B cell (primary cell): Measurements from ENCODE around the gene UBR3. TPM values are rescaled to one million over a fixed set of nuclear protein-coding genes. Genes with fewer than 3 reads are reported as not detected.

Source experiments
- ATAC-seq: fragments of 200-7000 bp; cut with Tn5 transposase; one replicate; pipeline ENCODE4 v1.10.0; 2021; ENCODE audit warnings: low read depth, mild to moderate bottlenecking, moderate number of reproducible peaks, moderate library complexity
- CTCF ChIA-PET: fragments of 350-600 bp; sonication (Branson Sonifier 250); formaldehyde crosslinking; loops from one replicate; lab custom pipeline; 2021; ENCODE audit warnings: antibody characterized with exemption, inconsistent platforms; lab: Charles Lee
- POLR2A ChIA-PET: fragments of 350-600 bp; sonication (Branson Sonifier 250); formaldehyde crosslinking; loops from one replicate; lab custom pipeline; 2021; ENCODE audit warnings: antibody characterized with exemption; lab: Charles Lee
- DNase-seq: peaks from one replicate; pipeline ENCODE4 v3.0.0; 2013
- H2AFZ ChIP-seq: 2 replicates; pipeline ENCODE4 v1.6.1; 2012; ENCODE audit warnings: mild to moderate bottlenecking, low read depth, low read length; ENCODE audit not compliant: insufficient read depth, poor library complexity, severe bottlenecking
- H3K27ac ChIP-seq, 2 donors: 1 replicate in 1 of 2; 2 replicates in 1 of 2; pipeline ENCODE4 v1.5.1; 2012 to 2013; ENCODE audit warnings: low read length in 2 of 2, mild to moderate bottlenecking in 2 of 2, moderate library complexity in 1 of 2
- H3K27me3 ChIP-seq, 4 experiments: fragments of 200-600 bp in 1 of 4; sonication (generic) in 1 of 4; replicated peaks in 1 of 4; 1 replicate in 2 of 4; 2 replicates in 2 of 4; pipeline versions ENCODE4 v1.6.1 to v1.7.0; 2013 to 2016; ENCODE audit warnings: low read length in 3 of 4, mild to moderate bottlenecking in 2 of 4, mixed read lengths in 1 of 4, moderate library complexity in 1 of 4; ENCODE audit not compliant: insufficient read depth in 4 of 4, control insufficient read depth in 3 of 4; ENCODE audit errors: control extremely low read depth in 1 of 4
- H3K36me3 ChIP-seq, 2 experiments: replicated peaks in 1 of 2; 1 replicate in 1 of 2; 2 replicates in 1 of 2; pipeline versions ENCODE4 v1.6.1 to v1.7.1; 2013; ENCODE audit warnings: low read length in 1 of 2; ENCODE audit not compliant: insufficient read depth in 2 of 2, control insufficient read depth in 1 of 2; ENCODE audit errors: control extremely low read depth in 1 of 2, extremely low read depth in 1 of 2
- H3K4me1 ChIP-seq, 2 donors: fragments of 200-600 bp in 1 of 2; sonication (generic) in 1 of 2; 1 replicate in 1 of 2; 2 replicates in 1 of 2; pipeline versions ENCODE4 v1.5.1 to v1.6.1; 2013 to 2017; ENCODE audit warnings: low read length in 2 of 2; ENCODE audit not compliant: control insufficient read depth in 2 of 2, insufficient read depth in 2 of 2
- H3K4me2 ChIP-seq: replicated peaks from 2 replicates; pipeline ENCODE3; 2012; ENCODE audit warnings: mild to moderate bottlenecking, low read depth, low read length; ENCODE audit not compliant: poor library complexity, severe bottlenecking
- H3K4me3 ChIP-seq, 5 experiments: fragments of 200-600 bp in 1 of 5; sonication (generic) in 1 of 5; 1 replicate in 3 of 5; 2 replicates in 2 of 5; pipeline versions ENCODE4 v1.5.1 to v1.7.0; 2011 to 2016; ENCODE audit warnings: low read length in 4 of 5, mild to moderate bottlenecking in 4 of 5, low read depth in 2 of 5, control low read depth in 1 of 5, moderate library complexity in 1 of 5; ENCODE audit not compliant: insufficient read depth in 1 of 5; ENCODE audit errors: control extremely low read depth in 1 of 5, extremely low read depth in 1 of 5
- H3K79me2 ChIP-seq: fragments of 200-600 bp; sonication (generic); one replicate; pipeline ENCODE4 v1.6.0; 2016; ENCODE audit warnings: low read length; ENCODE audit not compliant: control insufficient read depth, insufficient read depth
- H3K9ac ChIP-seq: fragments of 200-600 bp; sonication (generic); 2 replicates; pipeline ENCODE4 v1.6.1; 2017; ENCODE audit warnings: mild to moderate bottlenecking, low read length, moderate library complexity
- H3K9me3 ChIP-seq, 3 donors: one replicate each; pipeline versions ENCODE4 v1.6.1 to v1.7.1; 2013; ENCODE audit warnings: low read length in 2 of 3; ENCODE audit not compliant: control insufficient read depth in 2 of 3, insufficient read depth in 1 of 3; ENCODE audit errors: control extremely low read depth in 1 of 3
- H4K20me1 ChIP-seq: 2 replicates; pipeline ENCODE4 v1.6.0; 2012; ENCODE audit warnings: mild to moderate bottlenecking, low read length; ENCODE audit not compliant: insufficient read depth, control insufficient read depth, poor library complexity, severe bottlenecking
- H3K27ac Mint-ChIP-seq: one replicate; pipeline ENCODE4 v1.8.0; 2021; ENCODE audit warnings: mixed read lengths
- H3K27me3 Mint-ChIP-seq: one replicate; pipeline ENCODE4 v1.8.0; 2021; ENCODE audit warnings: mixed read lengths
- H3K4me1 Mint-ChIP-seq: one replicate; pipeline ENCODE4 v1.8.0; 2021; ENCODE audit warnings: mixed read lengths
- H3K4me3 Mint-ChIP-seq: one replicate; pipeline ENCODE4 v1.8.0; 2021; ENCODE audit warnings: mixed read lengths
- H3K9me3 Mint-ChIP-seq: one replicate; pipeline ENCODE4 v1.8.0; 2022; ENCODE audit warnings: mixed read lengths; ENCODE audit not compliant: insufficient read depth
- EZH2 ChIP-seq: IDR thresholded peaks from 2 replicates; pipeline ENCODE4 v1.6.1; 2012; ENCODE audit warnings: borderline replicate concordance, low read depth, mild to moderate bottlenecking, moderate library complexity, low read length; ENCODE audit not compliant: insufficient read depth, poor library complexity, severe bottlenecking
- WGBS: methylation state at CpG from one replicate; pipeline ENCODE4 v1.1.5; 2013; ENCODE audit warnings: missing lambda C conversion rate; ENCODE audit not compliant: insufficient coverage; 5-methylcytosine and 5-hydroxymethylcytosine counted together
- intact Hi-C: fragments of 100-400 bp; cut with micrococcal nuclease; formaldehyde crosslinking; loops from one replicate; pipeline ENCODE4 v1.10.0; 2022
- polyA plus RNA-seq: library from polyadenylated mRNA; depleted of rRNA; stranded (reverse); fragments of >200 nt; gene quantifications from 2 replicates; pipeline ENCODE4 v1.2.3, GENCODE V29; 2012
- total RNA-seq, 2 donors: library from RNA; stranded (reverse); fragments of 120-200 nt in 1 of 2; gene quantifications; 1 replicate in 1 of 2; 2 replicates in 1 of 2; pipeline versions ENCODE4 v1.2.3 to v1.2.4, GENCODE V29; 2013 to 2022
- TF ChIP-seq, protein P1 (sequence below): fragments of 200-600 bp; IDR thresholded peaks from one replicate; pipeline ENCODE4 v1.8.0; 2022; ENCODE audit warnings: antibody characterized with exemption, mild to moderate bottlenecking

Gene UBR3
- total and polyA plus RNA-seq, 2 donors (not counting 1 experiment from before 2014, with no cell fraction given) = 5.9 to 58.1 TPM

DNA sequence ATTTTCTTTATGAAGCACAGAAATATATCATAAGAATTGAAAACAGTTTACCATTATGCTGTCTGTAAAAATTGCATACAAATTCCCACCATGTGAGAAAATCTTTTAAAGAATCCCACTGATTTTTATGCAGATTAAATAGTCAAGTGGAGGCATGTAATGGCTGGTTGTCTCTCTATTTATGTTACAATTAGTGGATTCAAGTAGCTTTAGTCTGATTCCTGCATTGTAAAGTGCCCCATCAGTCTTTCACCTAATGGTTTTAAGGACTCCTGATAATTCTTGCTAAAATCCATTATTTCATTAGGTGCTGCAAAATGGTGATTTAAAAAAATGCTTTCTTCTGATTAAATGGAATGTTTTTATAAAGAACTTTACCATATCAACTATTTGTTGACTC, 202.3 kb downstream of the UBR3 start:
- Mint-ChIP-seq H3K9me3 (no peaks in the 10 kb centered on the region), H3K27ac (no peak overlapping the region), H3K4me3 (no peak overlapping the region), H3K27me3 (no peaks in the 10 kb centered on the region), H3K4me1 (no peaks in the 10 kb centered on the region)
- peaks cover 5 to 6% of the 10 kb centered on the region in 2 experiments for H3K36me3 ChIP-seq
- H3K27ac ChIP-seq = no peak overlapping the region
- ATAC-seq = no peak
- no peak overlapping the region for H3K4me2 ChIP-seq
- TF ChIP-seq, protein P1, sequence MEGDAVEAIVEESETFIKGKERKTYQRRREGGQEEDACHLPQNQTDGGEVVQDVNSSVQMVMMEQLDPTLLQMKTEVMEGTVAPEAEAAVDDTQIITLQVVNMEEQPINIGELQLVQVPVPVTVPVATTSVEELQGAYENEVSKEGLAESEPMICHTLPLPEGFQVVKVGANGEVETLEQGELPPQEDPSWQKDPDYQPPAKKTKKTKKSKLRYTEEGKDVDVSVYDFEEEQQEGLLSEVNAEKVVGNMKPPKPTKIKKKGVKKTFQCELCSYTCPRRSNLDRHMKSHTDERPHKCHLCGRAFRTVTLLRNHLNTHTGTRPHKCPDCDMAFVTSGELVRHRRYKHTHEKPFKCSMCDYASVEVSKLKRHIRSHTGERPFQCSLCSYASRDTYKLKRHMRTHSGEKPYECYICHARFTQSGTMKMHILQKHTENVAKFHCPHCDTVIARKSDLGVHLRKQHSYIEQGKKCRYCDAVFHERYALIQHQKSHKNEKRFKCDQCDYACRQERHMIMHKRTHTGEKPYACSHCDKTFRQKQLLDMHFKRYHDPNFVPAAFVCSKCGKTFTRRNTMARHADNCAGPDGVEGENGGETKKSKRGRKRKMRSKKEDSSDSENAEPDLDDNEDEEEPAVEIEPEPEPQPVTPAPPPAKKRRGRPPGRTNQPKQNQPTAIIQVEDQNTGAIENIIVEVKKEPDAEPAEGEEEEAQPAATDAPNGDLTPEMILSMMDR = no peak
- no peak for TF ChIP-seq EZH2
- no peak overlapping the region for H2AFZ ChIP-seq
- H3K4me3 ChIP-seq = no peak overlapping the region
- no peaks in the 10 kb centered on the region for H3K4me1 ChIP-seq
- no peaks in the 10 kb centered on the region for H3K27me3 ChIP-seq
- no peak for DNase-seq
- CTCF ChIA-PET = no interaction called here
- no peak overlapping the region for H3K9ac ChIP-seq
- POLR2A ChIA-PET = no interaction called here
- H4K20me1 ChIP-seq = no peaks in the 10 kb centered on the region
- peaks cover 0 to 2% (median 0%) of the 10 kb centered on the region in 3 donors for H3K9me3 ChIP-seq
- intact Hi-C loops = no loop called here
- H3K79me2 ChIP-seq = no peaks in the 10 kb centered on the region

DNA sequence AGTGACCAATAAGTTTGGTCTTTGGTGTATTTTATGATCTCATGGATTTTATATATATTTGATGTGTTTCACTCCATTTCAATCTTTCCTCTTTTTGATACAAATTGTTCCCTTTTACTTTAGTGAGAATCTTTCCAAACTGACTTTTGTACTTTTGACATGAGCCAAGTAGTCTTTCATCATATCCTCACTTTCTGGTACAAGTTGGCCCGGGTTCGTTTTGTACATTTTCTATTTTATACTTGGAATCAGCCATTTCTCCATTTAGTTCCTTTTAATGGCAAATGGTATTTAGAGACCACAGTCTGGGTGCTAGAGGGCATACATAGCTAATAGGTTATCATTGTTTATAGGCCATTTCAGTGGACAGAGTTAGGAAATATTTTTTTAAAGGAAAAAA, 202.8 kb downstream of the UBR3 start:
- Mint-ChIP-seq H3K9me3 (no peaks in the 10 kb centered on the region), H3K4me1 (no peaks in the 10 kb centered on the region), H3K4me3 (no peak overlapping the region), H3K27ac (no peak overlapping the region), H3K27me3 (no peaks in the 10 kb centered on the region)
- Histone ChIP-seq H3K79me2 (no peaks in the 10 kb centered on the region), H2AFZ (no peak overlapping the region), H3K9ac (no peak overlapping the region), H3K4me3 (no peak overlapping the region), H4K20me1 (no peaks in the 10 kb centered on the region), H3K27me3 (no peaks in the 10 kb centered on the region), H3K36me3 (peaks cover 5 to 8% of the 10 kb centered on the region in 2 experiments), H3K27ac (no peak overlapping the region), H3K4me1 (no peaks in the 10 kb centered on the region), H3K4me2 (no peak overlapping the region), H3K9me3 (peaks cover 0 to 2% (median 0%) of the 10 kb centered on the region in 3 donors)
- intact Hi-C loops = no loop called here
- DNase-seq (no peak), ATAC-seq (no peak)
- no peak for TF ChIP-seq EZH2
- TF ChIP-seq, protein P1 = no peak
- no CpG with 5 or more reads among the region's 2 CpGs for WGBS
- ChIA-PET CTCF (no interaction called here), POLR2A (no interaction called here)
